ENCODE results near the gene GLP2R. TPM values are rescaled to one million over a fixed set of nuclear protein-coding genes. Genes with fewer than 3 reads are reported as not detected.

The GLP2R gene
- total RNA-seq, 1 experiment from 2014 or later, result not detected

DNA sequence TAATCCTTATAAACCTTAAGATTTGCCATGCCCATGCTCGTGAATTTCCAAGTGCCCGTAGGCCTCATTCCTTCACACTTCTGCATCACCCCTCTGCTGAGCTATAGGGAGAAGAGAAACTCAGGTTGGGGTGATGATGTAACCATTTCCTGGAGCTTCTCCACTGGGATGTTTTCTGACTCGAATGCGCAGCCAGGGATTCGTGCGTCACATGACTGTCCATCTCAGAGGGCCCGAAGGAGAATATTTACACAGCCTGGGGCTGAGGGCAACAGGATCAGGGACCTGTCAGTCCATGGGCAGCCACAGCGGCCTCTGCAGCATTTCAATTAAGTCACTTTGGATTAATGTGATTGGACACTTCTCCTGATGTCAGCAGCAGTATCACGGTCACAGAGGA, 12.6 kb upstream of the GLP2R start:
- no peak for DNase-seq (ENCODE audit: low spot score)

DNA sequence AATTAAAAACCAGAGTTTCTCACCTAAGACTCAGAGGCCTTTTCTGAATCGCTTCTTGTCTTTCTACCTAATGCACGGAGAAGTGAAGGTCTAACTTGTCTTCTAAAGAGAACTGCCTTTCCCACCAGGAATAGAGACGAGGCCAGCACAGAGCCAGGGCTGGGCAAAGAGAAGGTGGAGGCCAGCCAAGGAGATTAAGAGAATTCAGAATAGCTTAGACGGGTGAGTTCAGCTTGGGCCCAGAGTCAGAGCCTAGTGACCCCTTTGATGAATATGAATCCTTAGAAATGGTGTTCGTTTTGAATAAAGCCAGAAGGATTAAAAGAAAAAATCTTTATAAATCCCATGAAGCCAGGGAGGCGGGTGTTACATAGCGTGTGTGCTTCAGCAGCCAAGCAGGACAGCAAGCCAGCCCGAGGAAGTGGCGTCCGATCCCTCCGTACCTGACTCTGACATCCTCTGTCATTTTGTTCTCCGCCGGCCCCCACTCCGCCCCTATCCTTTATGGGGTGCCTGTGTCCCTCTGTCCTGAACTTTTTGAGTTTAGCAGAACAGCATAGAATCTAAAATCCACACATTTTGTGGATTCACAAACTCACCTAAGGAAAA, 11.3 kb upstream of the GLP2R start:
- DNase-seq (ENCODE audit: low spot score), result no peak

DNA sequence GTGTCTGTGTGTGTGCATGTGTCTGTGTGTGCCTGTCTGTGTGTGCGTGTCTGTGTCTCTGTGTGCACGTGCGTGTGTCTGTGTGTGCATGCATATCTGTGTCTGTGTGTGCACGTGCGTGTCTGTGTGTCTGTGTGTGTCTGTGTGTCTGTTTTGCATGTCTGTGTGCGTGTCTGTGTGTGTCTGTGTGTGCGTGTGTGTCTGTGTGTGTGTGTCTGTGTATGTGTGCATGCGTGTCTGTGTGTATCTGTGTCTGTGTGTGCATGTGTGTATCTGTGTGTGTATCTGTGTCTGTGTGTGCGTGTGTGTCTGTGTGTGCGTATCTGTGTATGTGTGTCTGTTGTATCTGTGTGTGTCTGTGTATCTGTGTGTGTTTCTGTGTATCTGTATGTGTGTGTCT, 9.3 kb upstream of the GLP2R start:
- DNase-seq (ENCODE audit: low spot score), result no peak

DNA sequence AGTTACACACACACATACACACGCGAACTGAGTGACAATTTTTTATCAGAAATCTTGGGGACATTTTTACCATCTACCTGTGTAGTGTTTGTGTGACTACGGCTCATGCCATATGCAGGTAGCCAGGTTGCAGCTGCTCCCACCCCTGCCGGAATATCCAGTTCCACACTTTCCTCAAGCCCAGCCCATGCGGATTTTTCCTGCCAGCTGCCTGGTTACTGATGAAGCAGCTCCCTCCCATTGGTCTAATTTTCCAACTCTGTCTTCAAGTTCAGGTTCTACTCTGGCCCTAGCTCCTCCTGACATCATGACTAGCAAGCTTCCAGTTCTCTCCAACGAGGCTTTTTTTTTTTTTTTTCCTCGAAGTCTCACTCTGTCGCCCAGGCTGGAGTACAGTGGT, 8.6 kb upstream of the GLP2R start:
- peak; percentile 46 for DNase-seq (ENCODE audit: low spot score)

DNA sequence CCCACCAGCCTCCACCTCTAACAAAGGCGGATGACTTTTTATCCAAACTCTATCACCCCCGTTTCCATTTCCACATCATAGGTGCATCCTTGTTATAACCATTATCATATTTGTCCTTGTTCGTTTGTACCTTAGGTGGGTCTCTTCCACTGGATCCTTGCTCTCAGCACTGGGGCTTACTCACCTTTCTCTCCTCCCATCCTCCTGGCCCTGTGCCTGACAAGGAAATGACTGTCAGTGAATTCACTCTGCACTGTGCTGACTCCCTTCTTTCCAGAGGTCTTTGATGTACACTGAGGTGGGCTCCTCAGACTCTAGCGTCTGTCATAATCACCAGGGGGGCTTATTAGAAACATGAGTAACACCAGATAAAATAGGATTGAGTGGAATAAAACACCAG, 7.0 kb upstream of the GLP2R start:
- DNase-seq (ENCODE audit: low spot score), result no peak

DNA sequence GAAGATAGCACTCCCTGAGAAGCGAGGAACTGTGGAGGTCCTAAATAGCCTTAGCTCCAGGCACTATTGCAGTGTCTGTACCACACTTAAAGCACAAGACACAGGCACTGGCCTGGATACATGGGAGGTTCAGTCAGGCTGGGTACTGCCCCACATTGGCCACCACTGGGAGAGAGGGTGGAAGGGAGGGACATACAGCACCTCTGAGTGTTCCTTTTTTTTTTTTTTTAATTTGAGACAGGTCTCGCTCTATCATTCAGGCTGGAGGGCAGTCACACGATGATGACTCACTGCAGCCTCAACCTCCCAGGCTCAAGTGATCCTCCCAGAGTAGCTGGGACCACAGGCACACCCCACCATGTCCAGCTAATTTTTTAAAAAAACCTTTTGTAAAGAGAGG, 5.3 kb upstream of the GLP2R start:
- no peak for DNase-seq (ENCODE audit: low spot score)

DNA sequence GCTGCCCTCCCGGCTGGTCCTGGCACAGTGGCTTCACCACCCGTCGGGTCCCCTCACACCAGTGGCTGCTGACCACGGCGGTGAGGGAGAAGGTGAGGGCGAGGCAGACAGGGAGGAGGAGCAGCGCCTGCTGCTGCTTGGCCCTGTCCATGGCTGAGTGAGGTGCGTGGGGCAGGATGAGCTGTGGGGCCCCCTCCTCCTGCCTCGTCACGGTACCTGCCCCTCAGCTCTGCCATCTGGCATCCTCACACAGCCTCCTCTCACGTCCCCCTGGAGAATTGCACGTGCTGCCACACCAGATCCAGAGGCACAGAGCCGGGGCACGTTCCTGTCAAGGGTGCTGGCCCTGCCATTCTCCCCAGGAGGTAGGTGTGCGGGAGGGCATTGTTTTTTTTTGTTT, 3.8 kb upstream of the GLP2R start, which contains the start of gene GSG1L2:
Gene GSG1L2 (minus strand): TSS at position 159 of the 400 bp plus-strand sequence. CDS start 8 bp downstream, at position 151.
- DNase-seq (ENCODE audit: low spot score), result no peak

DNA sequence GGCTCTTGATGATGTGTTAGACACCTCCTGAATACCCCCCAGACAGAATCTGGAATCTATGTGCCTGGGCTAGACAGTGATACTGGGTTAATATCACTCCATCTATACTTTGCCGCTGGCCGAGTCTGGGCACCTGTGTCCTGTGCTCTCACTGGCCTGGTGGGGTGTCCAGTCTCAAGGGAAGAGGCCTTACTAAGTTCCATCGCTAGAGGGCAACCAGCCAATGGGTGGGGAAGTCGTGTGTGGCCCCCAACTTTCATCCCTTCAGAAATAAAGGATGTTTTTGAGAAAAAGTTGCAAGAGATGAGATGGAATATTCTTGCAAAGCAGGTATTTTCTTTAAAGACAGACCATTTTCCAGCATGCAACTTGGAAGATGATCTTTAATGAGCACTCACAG, 1.6 kb upstream of the GLP2R start:
- no peak for DNase-seq (ENCODE audit: low spot score)

DNA sequence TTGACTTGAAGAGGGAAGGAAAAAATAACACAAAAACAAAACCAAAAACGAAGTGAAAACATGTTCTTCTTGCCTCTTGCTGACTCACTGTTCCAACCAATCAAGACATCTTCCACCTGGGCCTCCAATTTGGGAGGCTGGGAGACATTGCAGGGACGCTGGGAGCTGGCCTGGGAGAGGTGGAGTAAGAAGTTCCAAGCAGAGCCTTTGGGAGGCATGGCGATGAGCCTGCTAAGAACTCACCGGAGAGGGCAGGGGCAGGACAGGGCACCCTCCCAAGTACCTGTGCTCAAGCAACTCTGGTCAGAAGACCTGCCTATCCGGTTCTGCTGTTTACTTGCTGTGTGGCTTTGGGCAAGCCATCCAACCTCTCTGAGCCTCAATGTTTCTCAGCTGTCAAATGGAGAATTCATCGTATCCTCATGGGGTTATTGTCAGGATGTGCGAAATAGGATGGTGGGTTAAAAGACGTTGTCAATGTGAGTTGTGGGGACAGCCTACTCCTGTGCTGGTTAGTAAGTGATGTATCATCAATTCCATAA, 856 bp upstream of the GLP2R start:
- DNase-seq (ENCODE audit: low spot score), result no peak

DNA sequence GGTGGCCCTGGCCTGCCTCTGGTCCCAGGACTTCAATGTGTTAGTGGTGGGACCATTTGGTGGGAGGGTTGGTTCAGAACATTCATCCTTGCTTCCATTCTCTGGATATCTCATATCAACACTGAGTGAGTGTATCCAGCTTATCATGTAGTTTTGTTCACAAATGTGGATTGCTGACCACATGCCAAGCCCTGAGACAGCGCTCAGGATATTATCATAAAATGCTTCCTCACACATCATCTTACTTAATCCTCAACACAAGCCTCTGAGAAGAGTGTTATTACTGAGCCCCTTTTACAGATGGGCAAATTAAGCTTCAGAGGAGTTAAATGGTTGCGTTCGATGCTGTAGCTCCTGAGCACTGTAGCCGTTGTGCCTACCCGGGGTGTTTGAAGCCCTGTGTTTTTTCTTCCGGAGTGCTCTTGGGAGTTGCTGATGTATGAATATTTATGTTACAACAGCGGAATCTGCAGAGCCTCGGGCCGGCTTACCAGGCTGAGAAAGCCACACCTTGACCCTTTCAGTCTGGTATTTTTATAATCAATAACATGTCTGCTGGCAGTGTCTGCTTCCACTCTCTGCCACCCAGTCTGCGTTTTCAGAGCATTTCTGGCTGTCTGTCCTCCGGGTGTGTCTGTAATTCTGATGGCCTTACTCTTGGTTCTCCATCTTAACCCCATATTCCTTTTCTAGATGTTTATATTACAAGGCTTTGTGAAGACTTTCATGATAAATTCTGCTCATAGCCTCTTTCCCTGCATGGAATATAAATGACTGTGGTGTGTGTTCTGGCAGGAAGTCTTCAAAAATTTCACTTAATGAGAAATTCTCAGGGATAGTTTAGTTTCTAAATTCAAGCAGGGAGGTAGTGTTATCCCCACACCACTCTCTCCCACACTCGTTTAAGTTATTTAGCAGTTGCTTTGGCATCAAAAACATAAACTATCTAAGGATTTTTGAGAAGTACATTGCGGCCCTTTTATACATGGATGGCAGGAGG, 2.9 kb downstream of the GLP2R start:
- no peak for DNase-seq (ENCODE audit: low spot score)

DNA sequence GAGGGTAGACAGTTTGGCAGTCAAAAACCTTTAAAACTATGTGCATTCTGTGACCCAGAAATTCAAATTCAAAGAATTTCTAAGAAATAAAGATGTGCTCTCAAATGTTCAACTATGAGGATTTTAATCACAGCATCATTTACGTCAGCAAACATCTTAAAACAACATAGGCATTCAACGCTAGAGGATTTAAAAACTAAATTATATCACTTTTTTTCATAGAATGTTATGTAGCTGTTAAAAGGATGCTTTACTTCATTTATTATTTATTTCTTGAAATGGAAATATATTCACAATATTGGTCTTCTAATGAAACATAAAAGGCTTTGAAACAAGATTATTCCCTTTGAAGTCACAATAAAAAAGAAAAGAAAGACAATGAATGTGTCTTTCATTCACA, 3.6 kb downstream of the GLP2R start:
- no peak for DNase-seq (ENCODE audit: low spot score)

DNA sequence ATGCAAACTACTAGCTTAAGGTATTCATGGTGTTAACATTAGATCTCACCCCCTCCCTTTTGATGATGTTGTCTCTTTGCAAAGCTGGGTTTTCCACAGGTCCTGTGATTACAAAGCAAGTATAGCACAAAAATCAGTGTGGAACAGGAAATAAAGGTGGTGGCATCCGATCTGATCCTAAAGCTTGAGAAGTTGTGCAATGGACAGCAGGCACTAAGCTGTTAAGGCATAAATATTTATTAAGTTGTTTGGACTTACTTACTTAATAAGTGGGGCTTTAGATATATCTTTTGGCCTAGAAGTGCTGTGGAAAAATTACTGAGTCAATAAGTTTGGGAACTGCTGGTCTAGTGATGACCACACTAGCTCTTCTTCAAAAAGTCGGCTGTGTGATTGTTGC, 5.0 kb downstream of the GLP2R start:
- no peak for DNase-seq (ENCODE audit: low spot score)

DNA sequence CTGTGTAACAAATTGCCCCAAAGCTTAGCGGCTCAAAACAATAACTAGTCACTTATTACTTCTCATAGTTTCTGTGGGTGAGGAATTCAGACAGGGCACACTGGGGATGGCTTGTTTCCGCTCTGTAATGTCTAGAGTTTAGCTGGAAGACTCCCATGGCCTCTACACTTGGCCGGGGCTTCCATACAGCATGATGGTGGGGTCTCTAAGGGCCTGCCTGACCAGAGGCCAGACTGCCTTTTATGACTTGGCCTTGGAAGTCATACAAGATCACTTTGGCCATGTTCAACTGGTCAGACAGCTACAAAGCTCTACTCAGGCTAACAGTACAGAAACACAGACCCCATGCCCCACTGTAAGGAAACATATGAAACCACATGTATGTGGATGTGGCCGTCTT, 8.2 kb downstream of the GLP2R start:
- DNase-seq (ENCODE audit: low spot score), result no peak

DNA sequence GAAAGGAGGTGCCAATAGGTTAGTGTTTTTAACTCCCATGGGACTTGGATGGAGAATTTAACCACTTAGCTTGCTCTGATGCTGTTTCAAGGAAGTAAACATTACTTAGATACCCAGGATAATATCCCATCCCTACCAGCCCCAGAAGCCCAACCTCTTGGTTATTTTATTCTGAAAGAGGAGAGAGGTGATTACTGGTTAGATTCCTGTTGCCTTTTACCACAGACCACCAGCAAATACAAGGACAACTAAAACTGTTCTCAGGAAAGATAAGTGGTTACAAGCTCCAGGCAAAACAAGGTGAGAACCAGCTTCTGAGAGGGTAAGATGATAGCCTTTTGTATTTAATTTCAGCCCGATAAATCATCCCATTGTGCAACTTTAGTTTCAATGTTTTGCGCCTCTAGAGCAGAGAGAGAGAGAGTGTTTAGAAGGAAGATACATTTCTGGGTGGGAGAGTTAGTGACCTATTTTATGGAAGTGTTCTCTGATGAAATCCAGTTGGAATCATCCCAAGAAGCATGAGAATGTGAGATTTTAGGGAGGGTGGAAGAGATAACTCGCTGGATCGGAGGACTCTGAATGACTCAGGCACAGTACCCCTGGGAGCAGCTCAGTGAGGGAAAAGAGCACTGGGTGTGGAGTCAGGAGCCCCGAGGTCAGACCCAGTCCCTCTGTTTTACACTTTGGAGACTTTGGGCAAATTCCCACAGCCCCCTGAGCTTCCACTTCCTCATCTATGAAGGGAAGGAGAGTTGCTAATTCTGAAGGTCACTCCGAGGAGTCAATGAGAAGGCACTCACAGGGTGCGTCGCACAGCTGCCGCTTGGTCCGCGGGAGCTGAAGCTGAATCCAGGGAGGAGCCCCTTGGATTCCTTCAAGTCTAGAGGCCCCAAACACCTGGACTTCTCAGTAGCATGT, 12.1 kb downstream of the GLP2R start:
- no peak for DNase-seq (ENCODE audit: low spot score)

DNA sequence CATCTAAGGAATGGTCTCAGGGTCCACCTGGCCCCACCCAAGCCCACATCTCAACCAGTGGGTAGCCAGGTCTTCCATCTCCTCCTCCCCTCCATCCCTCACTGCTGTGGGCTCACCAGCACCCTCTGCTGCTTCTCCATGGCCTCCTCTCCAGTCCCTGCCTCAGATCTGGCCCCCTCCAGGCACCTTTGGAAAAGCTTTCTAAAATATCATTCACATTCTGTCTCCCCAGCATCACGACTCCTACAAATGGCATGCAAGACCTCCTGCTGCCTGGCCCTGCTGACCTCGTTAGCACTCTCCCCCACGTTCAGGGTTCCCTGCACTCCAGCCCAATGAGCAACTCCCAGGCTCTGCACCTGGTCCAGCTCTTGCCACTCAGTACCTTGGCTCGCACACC, 13.7 kb downstream of the GLP2R start:
- DNase-seq (ENCODE audit: low spot score), result no peak

DNA sequence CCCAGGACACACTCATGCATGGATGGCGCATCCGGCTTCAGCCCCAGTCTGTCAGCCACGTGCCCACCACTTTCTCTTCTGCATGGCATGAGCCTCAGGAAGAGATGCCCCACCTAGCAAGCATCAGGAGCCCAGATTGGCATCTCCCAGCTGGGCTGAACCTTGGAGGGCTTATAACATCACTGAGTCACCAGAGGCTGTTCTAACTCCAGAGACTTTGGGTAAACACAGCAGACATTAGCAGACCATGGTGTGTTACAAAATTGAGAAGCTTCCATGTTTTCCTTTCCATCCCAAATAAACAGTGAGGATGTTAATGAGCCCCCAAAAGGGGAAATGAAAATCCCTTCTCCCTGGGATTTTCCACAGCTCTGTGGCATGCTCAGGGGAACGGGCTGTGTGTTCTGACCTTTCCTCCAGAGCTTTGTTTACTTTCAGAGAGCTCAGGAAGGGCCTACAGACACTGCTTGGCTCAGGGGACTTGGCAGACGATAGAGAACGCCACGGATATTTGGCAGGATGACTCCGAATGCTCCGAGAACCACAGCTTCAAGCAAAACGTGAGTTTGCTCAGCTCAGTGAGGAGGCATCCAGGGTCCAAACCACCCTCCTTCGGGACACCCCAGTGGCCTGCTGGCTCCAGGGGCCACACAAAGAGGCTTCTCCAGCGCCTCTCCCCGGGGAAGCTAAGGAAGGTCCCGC, 16.5 kb downstream of the GLP2R start:
- no peak for DNase-seq (ENCODE audit: low spot score)

DNA sequence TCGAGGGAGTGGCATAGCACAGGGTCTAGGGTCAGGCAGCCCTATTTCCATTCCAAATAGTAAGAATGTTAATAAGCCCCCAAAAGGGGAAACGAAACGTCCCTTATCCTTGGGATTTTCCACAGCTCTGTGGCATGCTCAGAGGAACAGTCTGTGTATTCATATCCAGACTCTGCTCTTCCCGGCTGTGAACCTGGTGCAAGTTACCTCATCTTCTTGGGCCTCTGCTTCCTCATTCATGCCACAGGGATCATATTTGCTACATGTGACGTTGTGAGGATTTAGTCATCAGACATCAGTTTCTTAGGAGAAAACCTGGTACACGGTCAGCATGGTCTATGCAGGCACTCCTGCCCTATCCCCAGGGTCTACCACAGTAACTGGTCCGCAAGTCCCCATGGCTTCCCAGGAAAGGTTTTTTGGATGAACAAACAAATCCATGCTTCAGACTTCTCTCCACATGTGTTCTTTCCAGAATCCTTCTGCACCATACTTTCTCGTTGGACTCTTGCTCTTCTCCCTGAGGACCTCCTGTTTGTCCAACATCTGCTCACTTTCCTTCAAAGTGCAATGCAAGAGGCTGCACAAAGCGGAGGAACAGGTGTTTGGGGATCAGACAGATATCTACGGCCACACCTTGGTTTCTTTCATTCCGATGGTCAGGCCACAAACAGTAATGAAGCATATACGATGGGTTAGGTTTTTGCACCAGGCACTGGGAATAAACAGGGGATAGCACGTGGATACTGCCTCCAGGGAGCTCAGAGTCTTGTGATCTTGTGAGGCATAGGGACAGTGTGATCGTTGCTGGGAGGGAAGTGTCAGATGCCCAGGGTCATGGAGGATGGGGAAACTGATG, 17.7 kb downstream of the GLP2R start:
- no peak for DNase-seq (ENCODE audit: low spot score)

DNA sequence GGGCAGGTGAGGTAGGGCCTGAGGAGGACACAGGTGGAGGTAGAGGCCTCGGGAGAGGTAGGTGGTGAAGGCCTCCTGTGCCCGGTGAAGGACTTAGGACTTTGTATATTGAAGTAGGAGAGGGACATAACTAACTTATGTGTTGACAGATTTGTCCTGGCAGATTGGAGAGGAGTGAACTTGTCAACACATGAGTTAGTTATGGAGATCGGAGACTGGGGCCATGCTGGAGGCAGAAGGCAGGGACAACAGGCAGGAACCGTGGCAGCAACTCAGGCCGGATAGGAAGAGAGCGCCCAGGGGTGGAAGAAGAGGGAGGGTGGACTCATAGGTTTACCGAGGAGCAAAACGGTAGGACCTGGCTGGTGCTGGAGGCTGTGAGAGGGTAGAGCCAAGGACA, 18.4 kb downstream of the GLP2R start:
- DNase-seq (ENCODE audit: low spot score), result no peak

DNA sequence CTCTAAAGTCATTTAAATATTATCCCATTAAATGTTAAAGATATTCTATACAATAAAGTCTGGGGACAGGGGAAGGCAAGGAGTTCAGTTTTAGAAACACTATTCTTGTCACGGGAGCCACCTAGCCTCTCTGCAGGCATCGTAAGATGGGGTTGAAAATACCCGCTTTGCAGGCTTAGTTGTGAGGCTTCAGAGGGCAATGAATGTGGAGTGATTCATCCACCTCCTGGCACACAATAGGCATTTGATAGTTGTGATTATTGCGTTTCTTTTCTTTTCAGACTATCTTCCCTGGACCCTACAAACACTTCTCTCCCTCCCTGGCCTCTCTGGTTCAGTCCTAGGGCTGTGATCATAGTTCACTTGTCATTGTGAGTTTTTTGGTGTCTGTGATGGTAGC, 19.6 kb downstream of the GLP2R start:
- DNase-seq (ENCODE audit: low spot score), result no peak

DNA sequence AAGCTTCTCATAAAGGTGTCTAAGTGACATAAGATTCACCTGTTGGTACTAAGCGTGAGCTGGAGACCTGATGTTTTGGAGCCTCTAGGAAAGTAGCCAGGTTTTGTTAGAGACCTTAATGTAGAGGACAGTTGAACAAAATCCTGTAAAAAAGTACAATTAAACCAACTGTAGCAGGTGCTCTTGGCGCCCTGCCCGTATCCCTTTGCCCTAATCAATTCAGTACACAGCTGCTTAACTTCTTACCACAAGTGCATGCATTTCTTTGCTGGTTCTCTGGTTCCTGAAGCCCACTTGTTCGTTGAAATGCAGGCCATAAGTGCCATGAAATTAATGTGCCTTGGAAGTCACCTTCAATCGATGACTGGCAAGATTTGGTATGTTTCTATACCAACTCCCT, 24.4 kb downstream of the GLP2R start:
- DNase-seq (ENCODE audit: low spot score), result no peak

Data from HT-29 (cell line).